Lower lobe of right lung (tissue), 2 donors: Measurements from ENCODE around the gene VAMP4. TPM values are rescaled to one million over a fixed set of nuclear protein-coding genes. Genes with fewer than 3 reads are reported as not detected.
"Not testable (repeated sequence)": the region's sequence is repeated elsewhere in the genome, so short reads cannot be mapped to it uniquely, and the experiment has no call there.

Source experiments
- ATAC-seq, 2 donors: fragments of 200-7000 bp; cut with Tn5 transposase; one replicate each; pipeline ENCODE4 v1.9.1; 2020 to 2022; ENCODE audit warnings: mild to moderate bottlenecking in 2 of 2, moderate library complexity in 2 of 2
- DNase-seq: peaks from one replicate; pipeline ENCODE4 v3.0.0-alpha.2; 2020
- H3K27ac ChIP-seq: fragments of 200-600 bp; one replicate; pipeline ENCODE4 v1.8.0; 2022
- H3K27me3 ChIP-seq: fragments of 200-600 bp; one replicate; pipeline ENCODE4 v1.8.0; 2022; ENCODE audit warnings: low read depth
- H3K36me3 ChIP-seq: fragments of 200-600 bp; one replicate; pipeline ENCODE4 v1.8.0; 2022; ENCODE audit warnings: mild to moderate bottlenecking
- H3K4me1 ChIP-seq: fragments of 200-600 bp; one replicate; pipeline ENCODE4 v1.8.0; 2022
- H3K4me3 ChIP-seq: fragments of 200-600 bp; one replicate; pipeline ENCODE4 v1.8.0; 2022; ENCODE audit warnings: mild to moderate bottlenecking
- H3K9me3 ChIP-seq: fragments of 200-600 bp; one replicate; pipeline ENCODE4 v1.8.0; 2022
- intact Hi-C: fragments of 100-400 bp; cut with DNase I; formaldehyde crosslinking; loops from one replicate; pipeline ENCODE4 v1.11.0; 2022
- total RNA-seq: library from RNA; stranded (reverse); fragmentation: NEBNext Ultra II Directional; extraction: Animal tissue kit (Norgen Biotek cat#: 25700); gene quantifications from one replicate; pipeline ENCODE4 v1.2.1, GENCODE V29; 2021
- TF ChIP-seq, protein P1 (sequence below): fragments of 200-600 bp; IDR thresholded peaks from one replicate; pipeline ENCODE4 v1.8.0; 2022; ENCODE audit warnings: antibody characterized with exemption, mild to moderate bottlenecking
- donor health status: DM: no; HTN: yes; CAD: no; lungs with severe emphysema.

VAMP4 gene
- total RNA-seq, 1 donor from 2014 or later, result 18.8 TPM

DNA sequence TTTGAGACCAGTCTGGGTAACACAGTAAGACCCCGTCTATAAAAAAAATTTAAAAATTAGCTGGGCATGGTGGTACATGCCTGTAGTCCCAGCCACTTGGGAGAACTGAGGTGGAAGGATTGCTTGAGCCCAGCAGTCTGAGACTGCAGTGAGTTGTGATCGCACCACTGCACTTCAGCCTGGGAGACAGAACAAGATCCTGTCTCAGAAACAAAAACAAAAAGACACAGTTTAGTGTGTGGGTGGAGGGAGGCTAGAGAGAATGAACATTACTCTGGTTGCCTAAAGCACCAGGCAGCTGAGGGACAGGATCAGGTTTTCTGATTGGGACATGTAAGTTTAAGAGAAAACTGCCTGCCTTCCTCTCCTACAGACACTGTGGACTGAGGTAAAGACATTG is 42.3 kb downstream of the VAMP4 start:
- ATAC-seq, result no peak
- Histone ChIP-seq H3K9me3 (no peaks in the 10 kb centered on the region), H3K27me3 (no peaks in the 10 kb centered on the region), H3K4me1 (no peaks in the 10 kb centered on the region), H3K36me3 (peaks cover 36% of the 10 kb centered on the region), H3K27ac (no peak overlapping the region), H3K4me3 (no peak overlapping the region)
- intact Hi-C loops, result no loop called here
- DNase-seq, result no peak
- TF ChIP-seq, protein P1, sequence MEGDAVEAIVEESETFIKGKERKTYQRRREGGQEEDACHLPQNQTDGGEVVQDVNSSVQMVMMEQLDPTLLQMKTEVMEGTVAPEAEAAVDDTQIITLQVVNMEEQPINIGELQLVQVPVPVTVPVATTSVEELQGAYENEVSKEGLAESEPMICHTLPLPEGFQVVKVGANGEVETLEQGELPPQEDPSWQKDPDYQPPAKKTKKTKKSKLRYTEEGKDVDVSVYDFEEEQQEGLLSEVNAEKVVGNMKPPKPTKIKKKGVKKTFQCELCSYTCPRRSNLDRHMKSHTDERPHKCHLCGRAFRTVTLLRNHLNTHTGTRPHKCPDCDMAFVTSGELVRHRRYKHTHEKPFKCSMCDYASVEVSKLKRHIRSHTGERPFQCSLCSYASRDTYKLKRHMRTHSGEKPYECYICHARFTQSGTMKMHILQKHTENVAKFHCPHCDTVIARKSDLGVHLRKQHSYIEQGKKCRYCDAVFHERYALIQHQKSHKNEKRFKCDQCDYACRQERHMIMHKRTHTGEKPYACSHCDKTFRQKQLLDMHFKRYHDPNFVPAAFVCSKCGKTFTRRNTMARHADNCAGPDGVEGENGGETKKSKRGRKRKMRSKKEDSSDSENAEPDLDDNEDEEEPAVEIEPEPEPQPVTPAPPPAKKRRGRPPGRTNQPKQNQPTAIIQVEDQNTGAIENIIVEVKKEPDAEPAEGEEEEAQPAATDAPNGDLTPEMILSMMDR, result no peak

- intact Hi-C loops, ATAC-seq, H3K4me1 ChIP-seq, H3K36me3 ChIP-seq, H3K9me3 ChIP-seq, H3K27me3 ChIP-seq, H3K27ac ChIP-seq, DNase-seq, H3K4me3 ChIP-seq: not testable (repeated sequence)
Observed at GRCh38 chr1:171695772-171696171, 46.1 kb downstream of the VAMP4 start.

DNA sequence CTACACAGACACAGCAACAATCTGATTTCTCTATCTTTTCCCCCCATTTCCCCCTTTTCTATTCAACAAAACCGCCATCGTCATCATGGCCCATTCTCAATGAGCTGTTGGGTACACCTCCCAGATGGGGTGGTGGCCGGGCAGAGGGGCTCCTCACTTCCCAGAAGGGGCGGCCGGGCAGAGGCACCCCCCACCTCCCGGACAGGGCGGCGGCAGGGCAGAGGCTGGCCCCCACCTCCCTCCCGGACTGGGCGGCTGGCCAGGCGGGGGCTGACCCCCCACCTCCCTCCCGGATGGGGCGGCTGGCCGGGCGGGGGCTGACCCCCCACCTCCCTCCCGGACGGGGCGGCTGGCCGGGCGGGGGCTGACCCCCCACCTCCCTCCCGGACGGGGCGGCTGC is 48.3 kb downstream of the VAMP4 start:
- H3K9me3 ChIP-seq, DNase-seq: not testable (repeated sequence)

GRCh38 chr1:171683870-171684269 is 58.0 kb downstream of the VAMP4 start:
- intact Hi-C loops, result no loop called here
- H3K4me3 ChIP-seq, result no peak overlapping the region
- TF ChIP-seq, protein P1, result no peak
- no peak for ATAC-seq
- no peaks in the 10 kb centered on the region for H3K27me3 ChIP-seq
- no peaks in the 10 kb centered on the region for H3K36me3 ChIP-seq
- no peaks in the 10 kb centered on the region for H3K4me1 ChIP-seq
- no peaks in the 10 kb centered on the region for H3K9me3 ChIP-seq
- no peak overlapping the region for H3K27ac ChIP-seq
- DNase-seq, result no peak

More for the DNA sequence above, 48.3 kb downstream of the VAMP4 start:
- H3K4me3 ChIP-seq, H3K27me3 ChIP-seq, H3K27ac ChIP-seq, ATAC-seq, intact Hi-C loops, H3K4me1 ChIP-seq, H3K36me3 ChIP-seq: not testable (repeated sequence)

DNA sequence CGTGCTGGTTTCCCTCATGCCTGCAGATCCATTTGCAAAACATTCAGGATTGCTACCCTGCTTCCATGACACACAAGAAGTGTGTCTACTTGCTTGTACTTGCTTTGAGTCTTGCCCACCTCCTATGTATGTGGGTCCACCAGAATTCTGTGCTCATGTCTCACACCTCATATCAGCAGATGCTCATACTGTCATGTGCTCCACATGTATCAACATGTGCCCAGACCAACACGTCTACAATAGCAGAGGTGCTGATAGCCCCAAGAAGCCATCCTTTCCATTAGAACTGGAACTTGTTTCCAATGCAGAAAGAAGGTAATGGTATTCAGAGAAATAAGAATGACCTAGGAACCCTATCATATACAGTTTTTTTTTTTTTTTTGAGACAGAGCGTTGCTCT is 61.5 kb downstream of the VAMP4 start:
- intact Hi-C loops, result no loop called here
- no peak overlapping the region for H3K4me3 ChIP-seq

DNA sequence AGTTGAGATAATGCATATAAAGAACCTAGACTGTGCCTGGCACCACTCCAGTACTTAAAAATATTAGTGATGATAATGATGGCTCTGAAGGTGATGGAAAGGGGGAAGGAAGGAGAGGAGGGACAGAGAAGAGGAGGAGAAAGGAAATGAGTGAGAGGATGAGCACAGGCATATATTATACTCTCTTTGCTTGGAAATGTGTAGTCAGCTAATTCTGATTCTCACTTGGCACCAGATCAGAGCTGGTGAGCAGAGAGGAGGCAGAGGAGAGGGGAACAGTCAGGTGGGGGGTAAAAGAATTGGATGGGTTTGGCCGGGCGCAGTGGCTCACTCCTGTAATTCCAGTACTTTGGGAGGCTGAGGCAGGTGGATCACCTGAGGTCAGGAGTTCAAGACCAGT is 65.0 kb downstream of the VAMP4 start:
- no peak for ATAC-seq
- H3K27ac ChIP-seq, result no peak overlapping the region
- H3K4me1 ChIP-seq, result peaks cover 10% of the 10 kb centered on the region
- H3K27me3 ChIP-seq, result no peaks in the 10 kb centered on the region
- DNase-seq, result no peak
- H3K36me3 ChIP-seq, result no peaks in the 10 kb centered on the region
- TF ChIP-seq, protein P1, result no peak
- H3K4me3 ChIP-seq, result no peak overlapping the region
- intact Hi-C loops, result no loop called here
- no peaks in the 10 kb centered on the region for H3K9me3 ChIP-seq

More for the DNA sequence above, 61.5 kb downstream of the VAMP4 start:
- Histone ChIP-seq H3K9me3 (no peaks in the 10 kb centered on the region), H3K36me3 (no peaks in the 10 kb centered on the region), H3K4me1 (no peaks in the 10 kb centered on the region), H3K27me3 (no peaks in the 10 kb centered on the region), H3K27ac (no peak overlapping the region)
- TF ChIP-seq, protein P1, result no peak
- no peak for ATAC-seq
- DNase-seq, result no peak
